ENCODE data around the gene MPDU1. TPM values are rescaled to one million over a fixed set of nuclear protein-coding genes. Genes with fewer than 3 reads are reported as not detected.

Gene MPDU1
- total RNA-seq, 1 donor from 2014 or later = 34.8 TPM

DNA sequence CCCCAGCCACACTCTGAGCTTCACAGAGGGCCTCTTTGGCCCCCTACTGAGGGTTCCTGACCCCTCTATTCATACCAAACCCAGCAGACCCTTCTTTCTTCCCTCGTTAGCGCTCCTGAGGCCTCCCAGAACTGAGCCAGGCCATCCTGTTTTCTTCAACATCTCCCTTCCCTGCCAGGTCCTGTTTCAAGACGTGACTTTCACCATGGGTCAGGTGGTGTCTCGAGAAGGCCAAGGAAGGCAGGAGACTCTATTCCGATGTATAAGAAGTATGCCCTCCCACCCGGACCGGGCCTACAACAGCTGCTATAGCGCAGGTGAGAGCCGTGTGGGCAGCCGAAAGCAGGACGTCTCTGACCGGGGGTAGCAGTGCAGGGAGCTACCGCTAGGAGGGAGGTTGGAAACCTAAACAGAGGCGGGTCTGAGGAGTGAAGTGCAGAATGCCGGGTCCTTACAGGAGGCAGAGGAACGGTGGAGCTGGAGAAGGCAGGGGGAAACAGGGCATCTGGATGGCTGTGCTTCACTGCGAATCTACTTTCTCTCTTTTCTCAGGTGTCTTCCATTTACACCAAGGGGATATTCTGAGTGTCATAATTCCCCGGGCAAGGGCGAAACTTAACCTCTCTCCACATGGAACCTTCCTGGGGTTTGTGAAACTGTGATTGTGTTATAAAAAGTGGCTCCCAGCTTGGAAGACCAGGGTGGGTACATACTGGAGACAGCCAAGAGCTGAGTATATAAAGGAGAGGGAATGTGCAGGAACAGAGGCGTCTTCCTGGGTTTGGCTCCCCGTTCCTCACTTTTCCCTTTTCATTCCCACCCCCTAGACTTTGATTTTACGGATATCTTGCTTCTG is 23.3 kb upstream of the MPDU1 start:
- DNase-seq = no peak

DNA sequence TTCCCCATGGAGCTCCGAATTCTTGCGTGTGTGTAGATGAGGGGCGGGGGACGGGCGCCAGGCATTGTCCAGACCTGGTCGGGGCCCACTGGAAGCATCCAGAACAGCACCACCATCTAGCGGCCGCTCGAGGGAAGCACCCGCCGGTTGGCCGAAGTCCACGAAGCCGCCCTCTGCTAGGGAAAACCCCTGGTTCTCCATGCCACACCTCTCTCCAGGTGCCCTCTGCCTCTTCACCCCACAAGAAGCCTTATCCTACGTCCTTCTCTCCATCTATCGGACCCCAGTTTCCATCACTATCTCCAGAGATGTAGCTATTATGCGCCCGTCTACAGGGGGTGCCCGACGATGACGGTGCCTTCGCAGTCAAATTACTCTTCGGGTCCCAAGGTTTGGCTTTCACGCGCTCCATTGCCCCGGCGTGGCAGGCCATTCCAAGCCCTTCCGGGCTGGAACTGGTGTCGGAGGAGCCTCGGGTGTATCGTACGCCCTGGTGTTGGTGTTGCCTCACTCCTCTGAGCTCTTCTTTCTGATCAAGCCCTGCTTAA is 22.6 kb upstream of the MPDU1 start:
- DNase-seq = peak; percentile 64

- DNase-seq = peak; percentile 82
These were observed 22.0 kb upstream of the MPDU1 start, which contains the start of gene SENP3 for GRCh38 chr17:7561589-7562207. Gene SENP3, plus strand, starts transcription at chr17:7561919. Its CDS starts 1,158 bp downstream, at chr17:7563077.

GRCh38 chr17:7562208-7562605 is 21.4 kb upstream of the MPDU1 start:
- DNase-seq = no peak

GRCh38 chr17:7563115-7563869 is 20.4 kb upstream of the MPDU1 start:
- DNase-seq = no peak

GRCh38 chr17:7569571-7569970 is 14.1 kb upstream of the MPDU1 start:
- DNase-seq = no peak

DNA sequence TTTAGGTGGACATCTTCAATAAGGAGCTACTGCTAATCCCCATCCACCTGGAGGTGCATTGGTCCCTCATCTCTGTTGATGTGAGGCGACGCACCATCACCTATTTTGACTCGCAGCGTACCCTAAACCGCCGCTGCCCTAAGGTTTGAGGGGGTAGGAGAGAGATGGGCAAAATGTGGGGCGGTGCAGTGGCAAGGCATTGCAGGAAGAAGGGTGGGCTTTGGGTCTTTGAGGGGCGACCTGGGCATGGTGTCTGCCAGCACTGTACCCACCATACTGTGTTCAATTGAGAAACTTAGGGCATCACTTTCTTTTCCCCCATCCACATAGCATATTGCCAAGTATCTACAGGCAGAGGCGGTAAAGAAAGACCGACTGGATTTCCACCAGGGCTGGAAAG is 13.3 kb upstream of the MPDU1 start:
- no peak for DNase-seq

GRCh38 chr17:7572338-7572587 is 11.4 kb upstream of the MPDU1 start:
- no peak for DNase-seq

DNA sequence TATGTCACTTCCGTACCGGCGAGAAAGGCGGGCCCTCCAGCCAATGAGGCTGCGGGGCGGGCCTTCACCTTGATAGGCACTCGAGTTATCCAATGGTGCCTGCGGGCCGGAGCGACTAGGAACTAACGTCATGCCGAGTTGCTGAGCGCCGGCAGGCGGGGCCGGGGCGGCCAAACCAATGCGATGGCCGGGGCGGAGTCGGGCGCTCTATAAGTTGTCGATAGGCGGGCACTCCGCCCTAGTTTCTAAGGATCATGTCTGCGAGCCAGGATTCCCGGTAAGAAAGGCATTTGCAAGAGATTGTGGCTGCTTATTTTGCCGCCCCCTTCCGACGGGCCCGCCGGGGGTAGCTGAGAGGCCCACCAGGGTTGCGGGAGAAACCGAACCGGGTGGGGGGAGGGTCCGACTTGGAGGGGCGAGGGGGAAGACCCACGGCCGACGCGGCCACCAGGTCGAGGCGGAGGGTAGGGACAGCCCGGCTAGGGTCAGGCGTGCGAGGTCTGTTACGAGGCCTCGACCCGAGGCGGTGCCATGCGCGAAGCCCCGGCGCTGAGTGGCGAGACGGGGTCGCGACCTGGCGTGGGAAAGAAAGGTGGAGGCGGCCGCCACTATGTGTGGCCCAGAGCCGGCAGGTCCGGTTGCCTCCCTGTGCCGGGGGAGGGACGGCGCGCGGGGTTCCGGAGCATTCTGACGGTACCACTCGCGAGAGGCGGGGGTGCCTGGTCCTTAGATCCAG is 10.9 kb upstream of the MPDU1 start:
- peak; percentile 99 for DNase-seq

GRCh38 chr17:7573324-7574080 is 10.2 kb upstream of the MPDU1 start:
- DNase-seq = peak; percentile 86

DNA sequence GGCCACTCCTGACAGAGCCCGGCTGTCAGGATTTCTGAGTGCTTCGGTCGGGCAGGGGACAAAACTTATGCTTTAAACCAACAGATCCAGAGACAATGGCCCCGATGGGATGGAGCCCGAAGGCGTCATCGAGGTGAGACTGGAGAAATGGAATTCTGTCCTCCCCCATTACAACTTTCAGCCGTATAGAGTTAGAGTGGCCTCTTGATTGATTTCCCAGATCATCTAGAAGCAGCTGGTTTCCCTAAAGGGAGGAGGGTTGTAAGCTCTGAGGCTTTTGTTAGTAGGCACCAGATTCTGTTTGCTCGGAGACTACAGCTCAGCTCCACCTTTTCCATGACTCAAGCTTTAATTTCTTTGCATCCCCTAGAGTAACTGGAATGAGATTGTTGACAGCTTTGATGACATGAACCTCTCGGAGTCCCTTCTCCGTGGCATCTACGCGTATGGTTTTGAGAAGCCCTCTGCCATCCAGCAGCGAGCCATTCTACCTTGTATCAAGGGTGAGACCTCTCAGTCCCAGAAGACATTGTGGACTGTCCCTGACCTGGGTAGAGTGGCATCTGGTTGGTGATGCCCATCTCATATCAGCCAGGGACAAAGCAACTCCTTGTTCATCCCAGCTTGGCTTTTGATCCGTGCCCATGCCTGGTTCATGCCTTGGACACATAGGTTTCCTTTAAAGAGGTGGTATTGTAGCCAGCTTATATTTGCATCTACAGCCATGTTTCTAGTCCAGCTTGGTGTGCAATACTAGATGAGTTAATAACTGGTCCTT is 9.3 kb upstream of the MPDU1 start:
- no peak for DNase-seq

DNA sequence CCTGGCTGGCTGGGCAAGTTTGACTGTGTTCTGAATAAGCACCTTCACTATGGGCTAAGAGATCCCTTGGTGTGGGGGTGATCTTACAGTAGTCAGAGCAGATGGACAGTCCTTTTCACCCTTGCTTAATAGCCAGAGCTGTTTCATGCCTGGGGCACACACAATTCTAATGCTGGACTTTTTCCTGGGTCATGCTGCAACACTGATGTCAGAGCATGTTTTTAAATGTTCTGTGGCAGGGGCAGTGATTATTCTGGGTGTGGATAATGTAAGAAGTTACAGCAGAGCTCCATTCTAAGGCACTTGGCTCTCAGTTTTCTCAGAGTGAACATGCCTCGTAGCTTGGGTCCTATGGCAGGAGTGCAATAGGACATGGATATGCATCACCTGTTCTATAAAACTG is 8.2 kb upstream of the MPDU1 start:
- no peak for DNase-seq

- no peak for DNase-seq
These were observed 7.7 kb upstream of the MPDU1 start for GRCh38 chr17:7575959-7576358.

GRCh38 chr17:7576432-7576937 is 7.2 kb upstream of the MPDU1 start:
- DNase-seq = no peak

- no peak for DNase-seq
These were observed 6.1 kb upstream of the MPDU1 start for GRCh38 chr17:7577327-7578199.

- no peak for DNase-seq
These were observed 4.4 kb upstream of the MPDU1 start, which contains the start of gene CD68 for GRCh38 chr17:7579001-7579833. Gene CD68, plus strand, starts transcription at chr17:7579638. Its CDS starts 40 bp downstream, at chr17:7579678.

GRCh38 chr17:7579834-7580603 is 3.6 kb upstream of the MPDU1 start:
- DNase-seq = no peak

Data from occipital lobe (tissue), 2 donors.